ENCODE results near the gene TAS1R1.
"Not testable (repeated sequence)": the region's sequence is repeated elsewhere in the genome, so short reads cannot be mapped to it uniquely, and the experiment has no call there.

Gene TAS1R1

GRCh38 chr1:6592441-6592840 is 37.3 kb downstream of the TAS1R1 start:
- DNase-seq: peak; percentile 38

DNA sequence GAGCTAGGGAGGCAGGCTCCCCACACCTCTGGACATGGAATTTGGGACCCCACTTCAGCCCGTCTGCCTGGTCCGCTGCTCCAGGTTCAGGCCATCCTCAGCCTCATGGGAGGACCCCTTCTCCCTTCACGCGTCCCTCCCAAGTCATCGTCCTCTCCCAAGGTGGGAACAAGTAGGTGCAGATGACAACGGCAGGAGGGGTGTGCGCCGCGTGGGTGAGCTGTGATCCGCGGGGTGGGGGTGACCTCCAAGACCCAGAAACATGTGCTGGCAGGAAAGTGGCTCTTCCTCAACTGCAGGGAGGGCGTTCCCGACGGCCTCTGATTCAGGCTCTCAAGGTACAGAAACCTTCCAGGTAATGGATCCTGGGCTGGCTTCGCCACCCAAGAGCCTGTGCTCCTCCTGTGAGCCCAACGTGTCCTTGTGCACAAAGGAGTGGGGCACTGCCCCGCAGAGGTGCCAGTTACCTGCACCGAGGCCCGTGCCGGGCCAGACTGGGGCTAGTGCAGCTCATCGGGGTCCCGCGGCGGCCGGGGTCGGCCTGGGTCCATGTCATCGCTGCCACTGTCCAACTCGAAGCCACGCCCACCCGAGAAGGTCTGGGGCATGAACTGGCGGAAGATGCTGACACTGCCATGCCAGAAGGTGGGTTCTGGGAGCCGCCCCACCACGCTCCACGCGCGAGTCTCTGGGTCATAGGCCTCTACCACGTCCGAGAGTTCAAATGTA is 37.9 kb downstream of the TAS1R1 start:
- no peak for DNase-seq

DNA sequence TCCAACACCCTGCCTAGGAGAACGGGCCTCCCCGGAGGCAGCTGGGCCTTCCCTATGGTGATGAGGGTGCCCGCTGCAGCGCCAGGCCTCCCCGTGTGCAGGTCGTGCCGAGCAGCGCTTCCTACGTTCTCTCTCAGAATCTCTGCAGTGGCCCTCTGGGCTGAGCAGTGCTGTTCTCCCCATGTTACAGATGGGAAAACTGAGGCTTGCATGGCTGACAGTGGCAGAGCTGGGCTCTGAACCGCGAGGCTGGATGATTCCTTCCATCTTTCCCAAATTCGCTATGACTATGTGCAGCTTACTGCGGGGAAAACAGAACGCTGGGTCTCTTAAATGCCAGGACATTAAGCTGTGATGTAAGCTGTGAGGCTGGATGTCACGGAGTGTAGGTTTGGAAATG is 38.7 kb downstream of the TAS1R1 start:
- DNase-seq: no peak

GRCh38 chr1:6594977-6595740 is 40.1 kb downstream of the TAS1R1 start:
- no peak for DNase-seq

GRCh38 chr1:6596351-6596750 is 41.2 kb downstream of the TAS1R1 start:
- no peak for DNase-seq

GRCh38 chr1:6596886-6597776 is 42.0 kb downstream of the TAS1R1 start:
- no peak for DNase-seq

DNA sequence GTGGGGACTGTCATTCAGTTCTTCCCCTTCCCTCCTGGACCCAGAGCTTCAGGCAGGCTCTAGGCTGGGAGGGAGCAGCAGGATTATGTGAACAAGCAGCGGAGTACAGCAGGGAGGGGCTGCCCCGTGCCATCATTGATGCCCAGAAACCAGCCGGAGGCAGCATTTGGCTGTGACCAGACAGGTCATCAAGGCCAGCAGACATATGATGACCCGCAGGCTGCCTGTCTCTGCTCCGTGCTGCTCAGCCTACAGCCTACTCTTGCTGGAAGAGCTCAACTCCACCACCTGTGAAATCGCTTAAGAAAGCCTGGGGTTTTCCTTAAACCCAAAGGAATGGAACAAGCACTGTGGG is 42.6 kb downstream of the TAS1R1 start:
- DNase-seq: no peak

DNA sequence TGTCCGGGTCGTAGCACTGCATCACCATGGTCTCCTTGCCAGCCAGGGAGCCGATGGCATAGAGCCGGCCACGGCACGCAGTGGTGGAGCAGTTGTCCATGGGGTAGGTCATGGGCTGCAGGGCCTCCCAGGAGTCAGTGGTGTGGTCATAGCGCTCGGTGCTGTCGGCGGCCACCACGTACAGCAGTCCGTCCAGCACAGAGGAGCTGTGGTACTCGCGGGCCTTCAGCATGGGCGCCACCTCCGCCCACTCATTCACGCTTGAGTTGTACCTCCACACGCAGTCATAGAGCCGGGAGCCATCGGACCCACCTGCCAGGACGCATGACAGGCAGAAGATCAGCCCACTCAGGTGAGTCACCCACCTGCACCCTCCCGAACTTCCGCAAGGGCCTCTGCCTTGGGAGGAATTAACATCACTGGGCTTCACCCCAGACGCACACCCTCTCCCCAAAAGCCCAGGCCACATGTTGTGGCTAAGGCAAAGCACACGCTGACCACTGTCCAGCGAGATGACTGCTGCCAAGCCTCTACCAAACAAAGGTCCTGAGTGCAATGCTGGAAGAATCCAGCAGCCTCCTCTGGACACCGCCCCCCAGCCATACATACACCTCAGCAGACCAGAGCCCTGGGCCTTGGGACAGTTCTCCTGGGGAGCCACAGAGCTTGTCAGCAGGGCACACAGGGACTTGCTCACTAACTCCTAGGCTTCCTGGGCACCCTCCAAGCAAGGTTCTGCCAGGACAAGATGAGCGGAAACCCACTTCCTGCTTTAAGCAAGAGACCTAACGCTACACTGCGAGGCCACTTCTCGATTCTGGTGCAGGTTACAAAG is 44.3 kb downstream of the TAS1R1 start:
- peak; percentile 78 for DNase-seq

DNA sequence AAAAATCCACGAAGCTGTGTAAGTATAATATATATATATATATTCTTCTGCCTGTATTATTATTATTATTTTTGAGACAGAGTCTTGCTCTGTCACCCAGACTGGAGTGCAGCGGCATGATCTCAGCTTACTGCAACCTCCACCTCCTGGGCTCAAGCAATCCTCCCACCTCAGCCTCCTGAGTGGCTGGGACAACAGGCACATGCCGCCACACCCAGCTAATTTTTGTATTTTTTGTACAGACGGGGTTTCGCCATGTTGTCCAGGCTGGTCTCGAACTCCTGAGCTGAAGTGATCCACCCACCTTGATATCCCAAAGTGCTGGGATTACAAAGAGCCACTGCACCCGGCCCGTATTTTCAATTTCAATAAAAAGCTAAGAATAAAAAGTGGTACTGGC is 44.9 kb downstream of the TAS1R1 start:
- DNase-seq: not testable (repeated sequence)

DNA sequence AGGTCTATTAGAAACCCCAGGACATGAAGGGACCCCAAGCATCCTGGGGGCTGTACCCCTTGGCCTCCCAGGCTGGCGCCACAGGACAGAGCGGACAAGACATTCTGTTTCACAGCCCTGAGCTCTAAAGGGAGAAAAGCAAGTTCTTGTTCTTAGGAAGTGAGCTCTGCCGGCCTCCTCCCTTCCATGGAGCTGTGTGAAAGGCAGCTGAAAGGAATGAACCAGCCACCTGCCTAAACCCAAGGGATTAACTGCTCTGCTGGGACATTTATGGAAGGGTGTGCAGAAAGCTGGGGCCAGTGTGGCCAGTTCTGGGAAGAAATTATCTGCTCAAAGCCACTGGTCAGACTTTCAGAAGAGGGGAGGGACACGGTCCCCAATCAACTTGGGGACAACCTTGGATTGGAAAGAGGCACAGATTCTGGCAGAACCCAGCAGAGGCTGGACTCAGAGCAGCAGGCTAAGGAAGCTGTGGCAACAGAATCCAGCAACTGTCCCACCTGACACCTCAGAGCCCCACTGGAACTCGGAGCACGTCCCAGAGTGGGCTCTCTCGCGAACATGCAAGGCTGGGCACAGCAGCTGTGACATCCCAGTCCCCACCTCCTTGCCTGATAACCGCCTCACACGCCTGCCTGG is 45.4 kb downstream of the TAS1R1 start:
- no peak for DNase-seq

DNA sequence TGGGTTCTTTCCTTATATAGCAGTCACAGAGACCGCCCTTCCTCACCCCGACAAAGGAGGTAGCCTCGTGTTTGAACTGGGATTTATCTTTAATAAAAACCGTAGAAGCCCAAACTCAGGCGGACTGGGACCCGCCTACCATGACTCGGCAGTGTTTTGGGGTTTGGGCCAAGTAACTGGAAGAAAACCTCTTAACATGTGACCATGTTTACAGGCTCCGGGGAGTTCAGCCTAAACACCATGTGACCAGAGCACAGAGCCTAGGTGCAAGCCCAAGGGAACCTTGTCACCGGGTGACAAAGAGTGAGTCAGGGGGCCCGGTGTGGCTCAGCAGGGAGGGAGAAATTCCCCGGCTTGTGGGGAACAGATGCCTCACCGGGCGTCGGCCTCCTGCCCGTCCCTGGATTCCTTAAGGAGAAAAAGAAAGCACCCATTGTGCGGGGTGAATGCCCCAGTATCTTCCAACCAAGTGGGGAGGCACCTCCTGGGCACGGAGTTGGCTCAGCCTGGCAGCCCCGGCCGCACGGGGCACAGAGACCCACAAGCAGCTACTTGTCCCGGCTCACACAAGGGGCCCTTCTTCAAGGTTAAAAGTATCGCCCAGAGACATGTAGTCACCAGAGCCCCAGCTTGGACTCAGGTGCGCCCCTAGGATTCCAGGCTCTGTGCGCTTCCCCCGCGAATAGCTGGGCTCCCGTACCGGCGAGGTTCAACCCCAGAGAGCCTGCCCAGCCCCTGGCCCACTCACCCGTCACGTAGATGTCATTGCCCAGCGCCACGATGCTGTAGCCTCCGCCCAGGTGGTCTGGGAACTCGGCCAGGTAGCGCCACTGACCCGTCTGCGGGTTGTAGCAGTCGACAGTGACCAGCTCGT is 46.2 kb downstream of the TAS1R1 start:
- peak; percentile 43 for DNase-seq

GRCh38 chr1:6601923-6602668 is 47.0 kb downstream of the TAS1R1 start:
- no peak for DNase-seq

DNA sequence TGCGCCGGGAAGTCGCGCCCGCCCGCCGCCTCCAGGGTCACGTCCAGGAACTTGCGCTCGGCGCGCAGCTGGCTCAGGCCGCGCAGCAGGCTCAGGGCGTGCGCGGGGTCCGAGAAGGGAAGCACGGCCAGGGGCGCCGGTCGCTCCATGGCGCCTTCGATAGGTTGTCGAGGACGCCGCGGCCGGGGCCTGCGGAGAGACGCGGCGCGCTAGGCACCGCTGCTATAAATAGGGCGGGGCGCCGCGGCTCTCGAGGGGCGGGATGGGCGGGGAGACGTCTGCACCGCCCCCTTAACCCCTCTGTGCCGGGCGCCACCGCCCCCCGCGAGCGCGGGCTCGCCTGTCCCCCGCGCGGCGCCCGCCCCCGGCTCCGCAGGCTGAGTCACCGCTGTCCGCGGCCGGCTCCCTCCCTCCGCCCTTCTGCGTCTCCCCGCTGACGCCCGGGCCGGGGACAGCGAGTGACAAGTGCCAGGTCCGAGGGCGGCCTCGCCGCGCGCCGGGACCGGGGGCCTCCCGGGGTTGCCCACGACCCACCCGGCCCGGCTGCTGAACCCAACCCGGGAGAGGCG is 47.6 kb downstream of the TAS1R1 start, which contains the start of gene KLHL21:
TSS of gene KLHL21 (minus strand) at position 201 of the 569 bp plus-strand sequence. CDS start at position 149, 52 bp downstream.
- DNase-seq: peak; percentile 85

GRCh38 chr1:6603238-6603914 is 48.3 kb downstream of the TAS1R1 start:
- peak; percentile 71 for DNase-seq

GRCh38 chr1:6603915-6604558 is 48.9 kb downstream of the TAS1R1 start:
- DNase-seq: peak; percentile 58

- DNase-seq: peak; percentile 42
Observed at GRCh38 chr1:6612641-6613360, 57.7 kb downstream of the TAS1R1 start.

DNA sequence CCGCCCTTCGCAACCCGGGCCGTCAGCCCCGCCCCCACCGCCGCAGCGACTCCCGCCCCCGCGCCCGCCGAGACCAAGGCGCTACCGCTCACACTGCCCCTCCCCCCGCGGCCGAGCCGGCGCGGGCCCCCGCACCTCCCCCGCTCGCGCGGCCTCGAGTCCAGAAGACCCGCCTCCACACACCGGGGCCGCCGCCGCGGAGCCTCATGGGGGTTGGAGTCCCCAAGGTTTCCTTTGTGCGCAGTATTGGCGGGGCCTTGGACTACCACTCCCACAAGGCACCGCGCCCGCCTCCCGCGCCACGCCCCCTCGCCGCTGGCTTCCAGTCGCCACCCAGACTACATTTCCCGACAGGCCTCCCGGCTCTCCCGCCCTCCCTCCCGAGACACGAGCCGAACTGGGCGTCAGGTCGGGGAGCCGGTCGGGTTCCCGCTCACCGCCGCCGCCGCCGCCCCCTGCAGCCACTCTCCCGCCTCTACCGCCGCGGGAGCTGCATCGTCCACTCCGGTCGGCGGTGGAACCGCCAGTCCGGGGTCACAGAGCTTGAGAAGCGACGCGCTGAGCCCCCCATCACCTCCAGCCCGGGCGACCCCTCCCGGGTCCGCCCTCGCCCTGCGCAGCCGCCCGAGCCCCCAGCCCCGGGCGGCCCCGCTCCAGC is 58.4 kb downstream of the TAS1R1 start, which contains the start of gene PHF13:
TSS of gene PHF13 (plus strand) at position 371 of the 658 bp plus-strand sequence. CDS start 336 bp downstream, outside the sequence.
- peak; percentile 98 for DNase-seq
